Mucosa of stomach (tissue), 1 donor: ENCODE results near the gene ZFAND3.

ENCODE experiments used
- H3K27me3 ChIP-seq: one replicate; pipeline ENCODE4 v1.7.0; 2013; ENCODE audit warnings: mild to moderate bottlenecking, low read length; ENCODE audit not compliant: control insufficient read depth, insufficient read depth
- H3K36me3 ChIP-seq: one replicate; pipeline ENCODE4 v1.7.0; 2013; ENCODE audit warnings: low read length; ENCODE audit not compliant: control insufficient read depth, insufficient read depth
- H3K4me1 ChIP-seq: one replicate; pipeline ENCODE4 v1.7.0; 2013; ENCODE audit warnings: mild to moderate bottlenecking, low read length; ENCODE audit not compliant: control insufficient read depth, insufficient read depth
- H3K4me3 ChIP-seq: one replicate; pipeline ENCODE4 v1.7.0; 2013; ENCODE audit warnings: low read length
- H3K9ac ChIP-seq: one replicate; pipeline ENCODE4 v1.7.0; 2013; ENCODE audit warnings: mild to moderate bottlenecking, low read length, moderate library complexity
- H3K9me3 ChIP-seq: one replicate; pipeline ENCODE4 v1.7.0; 2013; ENCODE audit warnings: mild to moderate bottlenecking, low read length, moderate library complexity; ENCODE audit not compliant: control insufficient read depth
- donor health status: Pancreatic carcinoma.

The ZFAND3 gene

GRCh38 chr6:37785002-37785662 lies 34.4 kb upstream of the ZFAND3 start:
- no peaks in the 10 kb centered on the region for H3K9me3 ChIP-seq
- peaks cover 29% of the 10 kb centered on the region for H3K27me3 ChIP-seq
- H3K9ac ChIP-seq, result no peak overlapping the region
- no peak overlapping the region for H3K4me3 ChIP-seq
- peaks cover 20% of the 10 kb centered on the region for H3K4me1 ChIP-seq
- no peaks in the 10 kb centered on the region for H3K36me3 ChIP-seq

DNA sequence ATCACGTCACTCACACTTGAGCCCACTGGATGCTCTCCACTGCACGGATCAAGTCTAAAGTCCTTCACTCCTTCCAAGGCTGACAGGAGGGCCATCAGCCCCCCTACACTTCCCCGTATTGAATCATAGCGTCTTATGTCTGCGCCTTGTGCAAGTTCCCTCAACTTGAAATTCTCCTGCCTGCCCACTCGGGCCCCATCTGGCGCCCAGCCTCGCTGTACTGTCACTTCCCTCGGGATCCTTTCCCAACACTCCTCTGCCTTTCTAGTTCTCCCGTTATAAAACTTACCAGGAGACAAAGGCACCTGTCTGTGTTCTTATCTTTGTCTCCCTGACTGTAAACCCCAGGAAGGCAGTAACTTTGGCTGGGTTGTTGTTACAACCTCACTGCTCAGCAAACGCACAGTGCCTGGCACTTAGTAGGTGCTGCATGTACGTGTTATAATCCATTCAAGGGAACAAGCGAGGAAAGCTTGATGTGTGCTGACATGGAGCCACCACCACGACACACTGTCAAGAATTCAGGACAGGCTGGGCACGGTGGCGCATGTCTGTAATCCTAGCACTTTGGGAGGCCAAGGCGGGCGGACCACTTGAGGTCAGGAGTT lies 33.8 kb upstream of the ZFAND3 start:
- Histone ChIP-seq H3K4me1 (peaks cover 23% of the 10 kb centered on the region), H3K9me3 (no peaks in the 10 kb centered on the region), H3K9ac (no peak overlapping the region), H3K27me3 (peaks cover 29% of the 10 kb centered on the region), H3K36me3 (no peaks in the 10 kb centered on the region), H3K4me3 (no peak overlapping the region)

- peaks cover 35% of the 10 kb centered on the region for H3K4me1 ChIP-seq
- no peak overlapping the region for H3K4me3 ChIP-seq
- no peaks in the 10 kb centered on the region for H3K36me3 ChIP-seq
- H3K9ac ChIP-seq, result no peak overlapping the region
- H3K9me3 ChIP-seq, result no peaks in the 10 kb centered on the region
- H3K27me3 ChIP-seq, result peaks cover 29% of the 10 kb centered on the region
Measured at GRCh38 chr6:37787216-37787615, 32.3 kb upstream of the ZFAND3 start.

DNA sequence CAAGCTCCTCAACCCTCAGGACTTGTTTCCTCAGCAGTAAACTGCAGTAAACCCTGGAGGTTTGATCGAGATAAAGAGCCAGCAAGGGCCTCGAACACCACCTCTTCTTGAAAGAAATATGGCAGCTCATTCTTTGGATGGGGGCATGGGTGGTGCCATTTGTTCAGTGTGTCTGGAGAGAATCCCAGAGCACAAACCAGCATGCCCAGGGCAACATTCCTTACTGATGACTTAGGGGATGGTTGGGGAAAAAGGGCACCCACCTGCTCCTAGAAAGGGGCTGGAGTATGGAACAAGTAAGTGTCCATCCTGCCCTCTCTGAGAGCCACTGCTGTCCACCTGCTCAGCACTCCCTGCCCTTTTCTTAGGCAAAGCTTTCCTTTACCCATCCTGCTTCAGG lies 31.3 kb upstream of the ZFAND3 start:
- no peaks in the 10 kb centered on the region for H3K9me3 ChIP-seq
- no peaks in the 10 kb centered on the region for H3K36me3 ChIP-seq
- no peak overlapping the region for H3K4me3 ChIP-seq
- H3K27me3 ChIP-seq, result peaks cover 23% of the 10 kb centered on the region
- no peak overlapping the region for H3K9ac ChIP-seq
- peaks cover 32% of the 10 kb centered on the region for H3K4me1 ChIP-seq

GRCh38 chr6:37791156-37791919 lies 28.2 kb upstream of the ZFAND3 start:
- peaks cover 3% of the 10 kb centered on the region for H3K27me3 ChIP-seq
- H3K9ac ChIP-seq, result no peak overlapping the region
- no peaks in the 10 kb centered on the region for H3K9me3 ChIP-seq

DNA sequence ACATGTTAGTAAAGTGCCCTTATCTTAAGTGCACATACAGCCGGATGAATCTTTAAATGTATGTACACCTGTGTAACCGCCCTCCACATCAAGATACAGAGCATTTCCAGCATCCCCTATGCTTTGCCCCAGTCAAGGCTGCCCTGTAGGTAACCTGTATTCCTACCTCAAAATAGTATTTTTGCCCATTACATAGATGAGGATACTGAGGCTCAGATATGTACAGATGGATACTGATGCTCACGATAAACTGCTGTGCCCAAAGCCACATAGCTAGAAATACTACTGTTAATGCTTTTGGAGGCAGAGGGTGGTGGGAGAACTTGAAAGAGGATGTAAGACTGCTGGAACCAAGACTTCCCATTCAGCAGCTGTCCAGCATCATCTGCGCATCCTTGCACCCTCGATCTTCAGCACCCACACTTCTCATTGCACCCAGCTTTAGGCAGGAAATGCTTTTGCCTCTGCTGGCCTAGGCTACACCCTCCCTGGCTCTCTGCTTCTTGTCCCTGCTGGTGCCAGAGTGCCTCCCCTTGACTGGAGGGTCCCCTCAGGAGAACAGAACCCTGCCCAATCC lies 27.0 kb upstream of the ZFAND3 start:
- Histone ChIP-seq H3K4me3 (no peak overlapping the region), H3K36me3 (no peaks in the 10 kb centered on the region), H3K27me3 (peaks cover 3% of the 10 kb centered on the region), H3K9ac (no peak overlapping the region), H3K4me1 (peaks cover 15% of the 10 kb centered on the region), H3K9me3 (no peaks in the 10 kb centered on the region)

More at GRCh38 chr6:37791156-37791919, 28.2 kb upstream of the ZFAND3 start:
- H3K4me1 ChIP-seq, result peaks cover 15% of the 10 kb centered on the region
- H3K4me3 ChIP-seq, result no peak overlapping the region
- H3K36me3 ChIP-seq, result no peaks in the 10 kb centered on the region

- H3K4me1 ChIP-seq, result peaks cover 15% of the 10 kb centered on the region
- no peaks in the 10 kb centered on the region for H3K36me3 ChIP-seq
- no peak overlapping the region for H3K4me3 ChIP-seq
- H3K9me3 ChIP-seq, result no peaks in the 10 kb centered on the region
- H3K9ac ChIP-seq, result no peak overlapping the region
- peaks cover 3% of the 10 kb centered on the region for H3K27me3 ChIP-seq
Measured at GRCh38 chr6:37793067-37793466, 26.5 kb upstream of the ZFAND3 start.

- Histone ChIP-seq H3K4me3 (no peak overlapping the region), H3K4me1 (peaks cover 24% of the 10 kb centered on the region), H3K27me3 (peaks cover 3% of the 10 kb centered on the region), H3K36me3 (no peaks in the 10 kb centered on the region), H3K9ac (no peak overlapping the region), H3K9me3 (no peaks in the 10 kb centered on the region)
Measured at GRCh38 chr6:37794825-37795224, 24.7 kb upstream of the ZFAND3 start.

DNA sequence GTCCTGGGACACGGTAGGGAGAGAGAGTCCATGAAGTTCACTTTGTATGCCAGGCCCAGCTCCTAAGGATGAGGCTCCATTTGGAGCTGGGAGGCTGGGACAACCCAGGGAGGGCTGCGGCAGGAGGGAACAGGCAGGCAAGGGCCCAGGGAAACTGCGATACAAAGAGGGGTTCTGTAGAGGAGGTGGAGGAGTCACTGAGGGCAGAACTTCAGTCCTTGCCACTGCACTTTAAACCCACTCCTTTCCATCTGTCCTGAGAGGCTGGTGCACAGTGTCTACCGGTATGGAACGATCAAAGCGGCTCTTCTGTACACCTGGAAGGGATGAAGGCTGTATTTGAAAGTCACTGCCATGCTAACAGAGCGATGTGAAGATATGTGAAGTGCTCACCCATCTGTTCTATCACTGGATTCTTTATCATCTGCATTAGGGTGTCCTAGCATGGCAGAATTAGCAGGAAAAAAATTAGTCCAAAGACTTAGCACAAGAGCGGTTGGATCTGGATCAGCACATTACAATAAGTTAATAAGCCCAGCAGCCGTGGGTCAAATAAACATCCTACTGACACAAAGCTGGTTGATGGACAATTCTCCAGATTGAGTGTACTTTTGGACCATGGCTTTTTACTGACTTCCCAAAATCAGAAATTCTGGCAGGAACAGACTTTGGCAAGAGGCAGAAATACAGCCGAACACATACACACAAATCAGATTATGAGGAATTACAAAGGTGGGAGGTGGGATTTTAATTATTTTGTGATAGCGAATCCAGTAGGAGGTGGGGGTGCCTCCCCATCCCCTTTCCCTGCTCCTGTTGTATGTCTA lies 20.9 kb upstream of the ZFAND3 start:
- no peaks in the 10 kb centered on the region for H3K36me3 ChIP-seq
- no peak overlapping the region for H3K4me3 ChIP-seq
- H3K9me3 ChIP-seq, result no peaks in the 10 kb centered on the region
- peaks cover 9% of the 10 kb centered on the region for H3K4me1 ChIP-seq
- H3K9ac ChIP-seq, result no peak overlapping the region
- H3K27me3 ChIP-seq, result peaks cover 3% of the 10 kb centered on the region

GRCh38 chr6:37799263-37799644 lies 20.3 kb upstream of the ZFAND3 start:
- H3K4me3 ChIP-seq, result no peak overlapping the region
- H3K4me1 ChIP-seq, result peaks cover 9% of the 10 kb centered on the region
- H3K27me3 ChIP-seq, result peaks cover 3% of the 10 kb centered on the region
- no peaks in the 10 kb centered on the region for H3K9me3 ChIP-seq
- no peak overlapping the region for H3K9ac ChIP-seq
- H3K36me3 ChIP-seq, result no peaks in the 10 kb centered on the region

GRCh38 chr6:37800703-37801604 lies 18.6 kb upstream of the ZFAND3 start:
- Histone ChIP-seq H3K27me3 (peaks cover 3% of the 10 kb centered on the region), H3K4me1 (peaks cover 9% of the 10 kb centered on the region), H3K4me3 (no peak overlapping the region), H3K9ac (no peak overlapping the region), H3K9me3 (no peaks in the 10 kb centered on the region), H3K36me3 (no peaks in the 10 kb centered on the region)
